NB4 (cell line): ENCODE results near the gene SSBP3.

Experiments used
- DNase-seq: peaks from one replicate; pipeline ENCODE4 v3.0.0; 2010; ENCODE audit warnings: low read depth
- H3K4me3 ChIP-seq: one replicate; pipeline ENCODE4 v1.5.1; 2011; ENCODE audit warnings: mild to moderate bottlenecking, low read depth, low read length, moderate library complexity
- MYC ChIP-seq: IDR thresholded peaks from 2 replicates; pipeline ENCODE4 v1.6.1; 2011; ENCODE audit warnings: low read depth, low read length
- POLR2A ChIP-seq: IDR thresholded peaks from 2 replicates; pipeline ENCODE4 v1.6.1; 2011; ENCODE audit warnings: mild to moderate bottlenecking; ENCODE audit not compliant: insufficient read length; ENCODE audit errors: extremely low read depth
- TF ChIP-seq, protein P1 (sequence below): IDR thresholded peaks from 2 replicates; pipeline ENCODE4 v1.6.1; 2011; ENCODE audit warnings: low read depth, low read length
- TF ChIP-seq, protein P2 (sequence below): IDR thresholded peaks from one replicate; pipeline ENCODE4 v1.5.1; 2012; ENCODE audit warnings: low read depth, low read length

The SSBP3 gene

DNA sequence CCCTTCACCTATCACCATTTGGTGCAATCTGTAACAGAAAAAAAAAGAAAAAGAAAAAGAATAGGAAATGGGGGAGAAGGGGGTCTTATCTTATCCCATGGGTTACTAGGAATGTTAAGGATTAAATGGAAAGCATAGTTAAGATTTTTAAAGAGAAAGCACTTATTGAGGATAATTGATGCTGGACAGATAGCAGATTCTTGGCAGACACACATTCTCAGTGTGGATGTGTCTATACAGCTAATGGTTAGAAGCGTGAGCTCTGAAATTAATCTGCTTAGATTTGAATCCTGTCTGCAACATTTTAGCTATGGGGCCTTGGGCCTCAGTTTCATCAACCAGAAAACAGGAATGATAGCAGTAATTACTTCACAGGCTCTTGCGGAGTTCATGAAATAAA lies 67.1 kb downstream of the SSBP3 start:
- DNase-seq, result no peak
- TF ChIP-seq, protein P1, sequence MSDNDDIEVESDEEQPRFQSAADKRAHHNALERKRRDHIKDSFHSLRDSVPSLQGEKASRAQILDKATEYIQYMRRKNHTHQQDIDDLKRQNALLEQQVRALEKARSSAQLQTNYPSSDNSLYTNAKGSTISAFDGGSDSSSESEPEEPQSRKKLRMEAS, result no peak
- TF ChIP-seq POLR2A (no peak), MYC (no peak)
- TF ChIP-seq, protein P2, sequence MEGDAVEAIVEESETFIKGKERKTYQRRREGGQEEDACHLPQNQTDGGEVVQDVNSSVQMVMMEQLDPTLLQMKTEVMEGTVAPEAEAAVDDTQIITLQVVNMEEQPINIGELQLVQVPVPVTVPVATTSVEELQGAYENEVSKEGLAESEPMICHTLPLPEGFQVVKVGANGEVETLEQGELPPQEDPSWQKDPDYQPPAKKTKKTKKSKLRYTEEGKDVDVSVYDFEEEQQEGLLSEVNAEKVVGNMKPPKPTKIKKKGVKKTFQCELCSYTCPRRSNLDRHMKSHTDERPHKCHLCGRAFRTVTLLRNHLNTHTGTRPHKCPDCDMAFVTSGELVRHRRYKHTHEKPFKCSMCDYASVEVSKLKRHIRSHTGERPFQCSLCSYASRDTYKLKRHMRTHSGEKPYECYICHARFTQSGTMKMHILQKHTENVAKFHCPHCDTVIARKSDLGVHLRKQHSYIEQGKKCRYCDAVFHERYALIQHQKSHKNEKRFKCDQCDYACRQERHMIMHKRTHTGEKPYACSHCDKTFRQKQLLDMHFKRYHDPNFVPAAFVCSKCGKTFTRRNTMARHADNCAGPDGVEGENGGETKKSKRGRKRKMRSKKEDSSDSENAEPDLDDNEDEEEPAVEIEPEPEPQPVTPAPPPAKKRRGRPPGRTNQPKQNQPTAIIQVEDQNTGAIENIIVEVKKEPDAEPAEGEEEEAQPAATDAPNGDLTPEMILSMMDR, result no peak
- H3K4me3 ChIP-seq, result no peak overlapping the region

DNA sequence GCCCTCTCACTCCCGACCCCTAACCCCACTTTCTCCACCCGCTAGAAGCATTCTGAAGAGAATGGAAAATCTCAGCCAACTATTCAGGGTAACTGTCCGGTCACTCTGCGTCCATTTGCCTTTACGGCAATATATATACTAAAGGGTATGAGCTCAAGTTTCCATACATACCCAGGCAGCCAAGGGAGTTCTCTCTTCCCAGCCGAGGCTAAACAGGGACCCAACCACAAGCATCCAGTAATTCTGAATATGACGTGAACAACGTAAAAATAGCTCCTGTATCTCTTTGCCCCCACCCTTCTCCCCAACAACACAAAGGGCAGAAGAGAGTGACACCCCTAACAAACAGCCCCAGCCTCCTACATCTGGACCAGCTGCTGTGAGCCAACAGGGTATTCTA lies 67.7 kb downstream of the SSBP3 start:
- no peak overlapping the region for H3K4me3 ChIP-seq
- TF ChIP-seq MYC, result no peak
- TF ChIP-seq, protein P2, result no peak
- TF ChIP-seq POLR2A, result no peak
- TF ChIP-seq, protein P1, result no peak
- DNase-seq, result no peak

DNA sequence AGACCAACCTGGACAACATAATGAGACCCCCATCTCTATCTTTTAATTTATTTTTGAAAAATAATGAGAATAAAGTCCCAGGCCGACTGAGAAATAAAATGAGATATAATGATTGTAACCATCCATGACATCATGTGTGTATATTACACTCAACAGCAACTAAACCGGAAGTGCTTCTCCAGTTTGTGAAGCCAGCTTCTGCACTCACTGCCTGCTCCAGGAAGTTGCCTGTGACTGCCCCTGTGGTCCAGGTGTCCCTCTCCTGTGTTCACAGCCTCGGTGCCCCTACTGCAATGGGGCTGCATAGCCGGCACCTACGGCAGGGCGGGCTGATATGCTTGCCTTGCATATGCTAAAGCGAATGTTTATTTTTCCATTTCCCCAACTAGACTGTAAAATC lies 68.3 kb downstream of the SSBP3 start:
- H3K4me3 ChIP-seq, result no peak overlapping the region
- DNase-seq, result no peak
- no peak for TF ChIP-seq POLR2A
- no peak for TF ChIP-seq MYC
- TF ChIP-seq, protein P2, result no peak
- TF ChIP-seq, protein P1, result no peak

DNA sequence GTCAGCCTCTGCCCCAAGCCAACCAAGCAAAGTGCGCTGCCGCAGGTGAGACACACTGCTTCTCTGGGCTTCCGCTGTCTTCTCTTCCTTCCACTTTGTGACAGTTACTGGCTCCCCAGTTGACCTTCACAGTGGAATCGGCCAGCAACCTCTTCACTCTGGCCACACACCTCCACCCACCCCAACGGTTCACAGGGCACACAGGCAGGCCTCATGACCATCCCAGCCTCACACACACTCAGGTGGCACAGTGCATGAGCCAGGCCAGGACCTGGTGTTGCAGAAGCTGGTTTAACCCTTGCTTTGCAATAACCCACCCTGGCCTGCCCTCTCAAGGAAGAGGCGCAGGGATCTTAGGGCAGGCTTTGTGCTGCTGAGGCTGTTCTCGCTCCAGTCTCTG lies 69.2 kb downstream of the SSBP3 start:
- TF ChIP-seq MYC, result no peak
- no peak for TF ChIP-seq POLR2A
- TF ChIP-seq, protein P2, result no peak
- TF ChIP-seq, protein P1, result no peak
- H3K4me3 ChIP-seq, result no peak overlapping the region
- DNase-seq, result no peak

DNA sequence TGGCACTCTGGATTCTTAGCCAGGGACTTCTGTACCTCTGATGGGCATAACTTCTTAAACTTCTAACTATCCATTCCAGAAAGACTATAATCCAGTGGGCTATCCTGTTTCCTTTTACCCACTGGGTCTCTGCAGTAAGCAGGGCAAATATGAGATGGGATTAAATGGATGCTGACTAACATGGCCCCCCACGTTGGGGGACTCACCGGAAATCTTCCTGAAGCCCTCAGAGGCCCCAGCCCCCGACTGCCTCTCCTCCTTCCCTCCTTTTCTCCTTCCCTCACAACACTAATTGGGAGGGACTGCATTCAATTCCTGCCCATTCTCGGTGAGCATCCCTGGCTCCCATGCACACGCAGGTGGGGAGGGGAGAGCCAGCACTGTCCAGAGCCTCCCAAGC lies 70.1 kb downstream of the SSBP3 start:
- DNase-seq, result no peak
- TF ChIP-seq, protein P2, result no peak
- TF ChIP-seq, protein P1, result no peak
- TF ChIP-seq POLR2A (no peak), MYC (no peak)
- no peak overlapping the region for H3K4me3 ChIP-seq

DNA sequence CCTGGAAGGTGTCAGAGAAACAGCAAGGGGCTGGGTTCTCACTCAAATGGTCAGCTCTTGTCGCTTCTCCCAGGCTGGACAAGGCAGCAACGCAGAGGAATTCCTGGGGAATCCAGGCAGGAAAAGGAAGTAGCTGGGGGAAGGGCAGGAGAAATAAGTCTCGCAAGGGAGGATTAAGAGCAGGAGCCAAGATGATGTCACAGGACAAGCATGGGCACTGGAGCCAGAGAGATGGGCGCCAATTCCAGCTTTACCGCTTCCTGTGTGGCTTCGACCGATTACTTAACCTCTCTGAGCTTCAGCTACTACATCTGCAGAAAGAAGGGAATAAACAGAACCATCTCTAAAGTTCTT lies 70.5 kb downstream of the SSBP3 start:
- H3K4me3 ChIP-seq, result no peak overlapping the region
- TF ChIP-seq, protein P1, result no peak
- no peak for TF ChIP-seq MYC
- TF ChIP-seq, protein P2, result no peak
- TF ChIP-seq POLR2A, result no peak
- peak; percentile 37 for DNase-seq
